H1 (cell line): ENCODE measurements around the gene SLC38A8. TPM values are rescaled to one million over a fixed set of nuclear protein-coding genes. Genes with fewer than 3 reads are reported as not detected.

Experiments
- CTCF ChIA-PET: fragments of 300-600 bp; sonication (Branson Sonifier 250); formaldehyde crosslinking; loops from one replicate; lab custom pipeline; 2021; ENCODE audit not compliant: partially characterized antibody; lab: Charles Lee
- POLR2A ChIA-PET: fragments of 300-600 bp; sonication (Branson Sonifier 250); formaldehyde crosslinking; loops from one replicate; lab custom pipeline; 2021; ENCODE audit warnings: inconsistent platforms; ENCODE audit not compliant: partially characterized antibody; lab: Charles Lee
- DNase-seq, 2 experiments: peaks; one replicate each; pipeline versions ENCODE4 v3.0.0 to v3.0.0-alpha.2; 2010 to 2022; ENCODE audit warnings: low spot score in 2 of 2, low read depth in 1 of 2, mixed read lengths in 1 of 2
- FAIRE-seq: peaks from 2 replicates; lab custom pipeline; 2011; peaks lifted over from hg19 to GRCh38; lab: Jason Lieb, UNC
- H2AFZ ChIP-seq: 2 replicates; pipeline ENCODE4 v1.8.1; 2012; ENCODE audit warnings: low read length, inconsistent platforms
- H2AK5ac ChIP-seq: 2 replicates; pipeline ENCODE4 v1.6.1; 2013; ENCODE audit warnings: low read depth, low read length
- H2BK120ac ChIP-seq: replicated peaks from 2 replicates; pipeline ENCODE3; 2013; ENCODE audit warnings: low read depth, low read length, inconsistent platforms
- H2BK12ac ChIP-seq: 2 replicates; pipeline ENCODE4 v1.6.1; 2013; ENCODE audit warnings: low read depth, low read length
- H2BK15ac ChIP-seq: 2 replicates; pipeline ENCODE4 v1.6.1; 2013; ENCODE audit warnings: low read length
- H2BK20ac ChIP-seq: 2 replicates; pipeline ENCODE4 v1.6.1; 2013; ENCODE audit warnings: low read length
- H2BK5ac ChIP-seq: 2 replicates; pipeline ENCODE4 v1.6.1; 2013; ENCODE audit warnings: low read depth, low read length
- H3K14ac ChIP-seq: 2 replicates; pipeline ENCODE4 v1.6.1; 2013; ENCODE audit warnings: inconsistent platforms; ENCODE audit not compliant: insufficient read length
- H3K18ac ChIP-seq: 2 replicates; pipeline ENCODE4 v1.6.1; 2013; ENCODE audit warnings: low read length; ENCODE audit errors: extremely low read depth
- H3K23ac ChIP-seq: 2 replicates; pipeline ENCODE4 v1.6.1; 2013; ENCODE audit warnings: inconsistent platforms; ENCODE audit not compliant: insufficient read length
- H3K23me2 ChIP-seq: 2 replicates; pipeline ENCODE4 v1.6.1; 2013; ENCODE audit warnings: low read depth, low read length
- H3K27ac ChIP-seq: 2 replicates; pipeline ENCODE4 v1.6.1; 2011; ENCODE audit warnings: low read depth, low read length, inconsistent platforms
- H3K27me3 ChIP-seq, 4 experiments: replicated peaks in 1 of 4; 1 replicate in 1 of 4; 2 replicates in 3 of 4; pipeline versions ENCODE4 v1.6.1 to v1.8.1; 2011 to 2013; ENCODE audit warnings: low read length in 3 of 4, mild to moderate bottlenecking in 3 of 4, inconsistent platforms in 2 of 4, mixed read lengths in 2 of 4, moderate library complexity in 1 of 4; ENCODE audit not compliant: control insufficient read depth in 3 of 4, insufficient read depth in 3 of 4; ENCODE audit errors: extremely low read depth in 1 of 4
- H3K36me3 ChIP-seq, 4 experiments: 2 replicates each; pipeline versions ENCODE4 v1.6.1 to v1.8.1; 2011 to 2013; ENCODE audit warnings: mild to moderate bottlenecking in 4 of 4, low read length in 3 of 4, moderate library complexity in 2 of 4, control low read depth in 1 of 4, inconsistent platforms in 1 of 4; ENCODE audit not compliant: insufficient read depth in 4 of 4, control insufficient read depth in 2 of 4
- H3K4ac ChIP-seq: replicated peaks from 2 replicates; pipeline ENCODE3; 2013; ENCODE audit warnings: low read length, low read depth, mixed read lengths, inconsistent platforms; ENCODE audit not compliant: insufficient read length
- H3K4me1 ChIP-seq, 4 experiments: replicated peaks in 1 of 4; 1 replicate in 1 of 4; 2 replicates in 3 of 4; pipeline versions ENCODE4 v1.6.1 to v1.8.1; 2011 to 2013; ENCODE audit warnings: low read length in 3 of 4, inconsistent platforms in 2 of 4, mixed read lengths in 1 of 4; ENCODE audit not compliant: insufficient read depth in 4 of 4, control insufficient read depth in 3 of 4
- H3K4me2 ChIP-seq, 2 experiments: 2 replicates each; pipeline versions ENCODE4 v1.6.1 to v1.8.1; 2011 to 2013; ENCODE audit warnings: low read depth in 2 of 2, low read length in 2 of 2, control low read depth in 1 of 2, inconsistent platforms in 1 of 2, mild to moderate bottlenecking in 1 of 2; ENCODE audit not compliant: insufficient read depth in 1 of 2
- H3K4me3 ChIP-seq, 4 experiments: fragments of 200-600, 300-600 bp in 1 of 4; sonication (generic), shearing (Covaris generic), sonication (Bioruptor Twin) in 1 of 4; 2 replicates each; pipeline versions ENCODE4 v1.5.1 to v1.8.1; 2011 to 2016; ENCODE audit warnings: low read length in 4 of 4, low read depth in 3 of 4, control low read depth in 2 of 4, inconsistent platforms in 2 of 4, mild to moderate bottlenecking in 2 of 4, mixed read lengths in 1 of 4, moderate library complexity in 1 of 4; ENCODE audit not compliant: insufficient read depth in 2 of 4; ENCODE audit errors: extremely low read depth in 1 of 4
- H3K56ac ChIP-seq: replicated peaks from 2 replicates; pipeline ENCODE3; 2013; ENCODE audit warnings: low read depth, mild to moderate bottlenecking, mixed read lengths, low read length, inconsistent platforms; ENCODE audit not compliant: insufficient read length
- H3K79me1 ChIP-seq: 2 replicates; pipeline ENCODE4 v1.6.1; 2013; ENCODE audit warnings: low read depth, low read length, control low read depth
- H3K79me2 ChIP-seq, 2 experiments: 2 replicates each; pipeline versions ENCODE4 v1.6.1 to v1.8.1; 2012 to 2013; ENCODE audit warnings: low read length in 2 of 2, mild to moderate bottlenecking in 2 of 2, inconsistent platforms in 1 of 2; ENCODE audit not compliant: insufficient read depth in 2 of 2, control insufficient read depth in 1 of 2
- H3K9ac ChIP-seq, 4 experiments: replicated peaks in 1 of 4; 1 replicate in 1 of 4; 2 replicates in 3 of 4; pipeline versions ENCODE4 v1.6.1 to v1.8.1; 2011 to 2013; ENCODE audit warnings: low read depth in 3 of 4, low read length in 3 of 4, control low read depth in 2 of 4, mild to moderate bottlenecking in 2 of 4, moderate library complexity in 2 of 4, inconsistent platforms in 1 of 4; ENCODE audit errors: extremely low read depth in 1 of 4
- H3K9me3 ChIP-seq, 2 experiments: 2 replicates each; pipeline versions ENCODE4 v1.6.1 to v1.8.1; 2012 to 2013; ENCODE audit warnings: mild to moderate bottlenecking in 2 of 2, moderate library complexity in 2 of 2, control low read depth in 1 of 2, inconsistent platforms in 1 of 2, low read depth in 1 of 2, low read length in 1 of 2, mixed read lengths in 1 of 2; ENCODE audit not compliant: insufficient read depth in 2 of 2
- H4K20me1 ChIP-seq, 2 experiments: replicated peaks in 1 of 2; 2 replicates each; pipeline versions ENCODE3 to v1.8.1; 2011 to 2013; ENCODE audit warnings: inconsistent platforms in 2 of 2, low read length in 2 of 2, mild to moderate bottlenecking in 1 of 2; ENCODE audit not compliant: insufficient read depth in 2 of 2, control insufficient read depth in 1 of 2
- H4K5ac ChIP-seq: 2 replicates; pipeline ENCODE4 v1.6.1; 2013; ENCODE audit warnings: low read length, low read depth, mixed read lengths, inconsistent platforms; ENCODE audit not compliant: insufficient read length
- H4K8ac ChIP-seq: 2 replicates; pipeline ENCODE4 v1.8.0; 2013; ENCODE audit warnings: mild to moderate bottlenecking, moderate library complexity, low read length, inconsistent platforms; ENCODE audit not compliant: insufficient read depth; ENCODE audit errors: extremely low read depth
- H4K91ac ChIP-seq: replicated peaks from 2 replicates; pipeline ENCODE3; 2013; ENCODE audit warnings: low read length, mixed read lengths, inconsistent platforms; ENCODE audit not compliant: insufficient read length
- CREB1 ChIP-seq: IDR thresholded peaks from 2 replicates; pipeline ENCODE4 v1.6.1; 2012; ENCODE audit warnings: inconsistent platforms
- FOSL1 ChIP-seq: IDR thresholded peaks from 2 replicates; pipeline ENCODE4 v1.6.1; 2011; ENCODE audit warnings: mild to moderate bottlenecking, low read depth, low read length, moderate library complexity; ENCODE audit not compliant: insufficient read depth
- HDAC2 ChIP-seq, 2 experiments: fragments of 300-600 bp in 1 of 2; sonication (generic) in 1 of 2; IDR thresholded peaks; 2 replicates each; pipeline ENCODE4 v1.6.1; 2011 to 2012; ENCODE audit warnings: low read depth in 2 of 2, low read length in 2 of 2, mild to moderate bottlenecking in 2 of 2, moderate library complexity in 2 of 2, borderline replicate concordance in 1 of 2, inconsistent platforms in 1 of 2
- MAFK ChIP-seq: IDR thresholded peaks from 2 replicates; pipeline ENCODE4 v1.6.1; 2012; ENCODE audit warnings: low read depth, mild to moderate bottlenecking, improper control_type of control experiment, low read length
- MAX ChIP-seq: IDR thresholded peaks from 2 replicates; pipeline ENCODE4 v1.6.1; 2012; ENCODE audit warnings: inconsistent platforms
- TAF7 ChIP-seq: optimal IDR thresholded peaks from 2 replicates; pipeline ENCODE3; 2011; ENCODE audit warnings: low read depth, mild to moderate bottlenecking, inconsistent platforms, low read length, moderate library complexity, borderline replicate concordance
- TEAD4 ChIP-seq: IDR thresholded peaks from 2 replicates; pipeline ENCODE4 v1.6.1; 2012; ENCODE audit warnings: low read depth, low read length, inconsistent platforms, mixed read lengths
- WGBS, 2 experiments: shearing (Covaris generic) in 1 of 2; methylation state at CpG; one replicate each; pipeline versions ENCODE4 v1.1.6 to v1.1.7; 2013 to 2015; ENCODE audit warnings: low lambda C conversion rate in 2 of 2, mixed read lengths in 2 of 2, inconsistent platforms in 1 of 2, low coverage in 1 of 2, missing lambda C conversion rate in 1 of 2; ENCODE audit not compliant: insufficient replicate concordance in 2 of 2, insufficient coverage in 1 of 2, insufficient read length in 1 of 2; ENCODE audit errors: extremely low coverage in 1 of 2, missing lambda C conversion rate in 1 of 2; 5-methylcytosine and 5-hydroxymethylcytosine counted together
- polyA plus RNA-seq, 7 experiments: library from polyadenylated mRNA; depleted of rRNA in 3 of 7; stranded (reverse) in 5 of 7; unstranded in 2 of 7; fragments of >200 nt in 5 of 7; fragments of 200-250 nt in 2 of 7; gene quantifications; 1 replicate in 5 of 7; 2 replicates in 1 of 7; 4 replicates in 1 of 7; pipeline versions ENCODE4 v1.2.1 to v1.2.3, GENCODE V29; 2011 to 2013; ENCODE audit warnings: missing spikeins in 2 of 7, mixed read lengths in 2 of 7
- total RNA-seq: library from RNA; stranded (reverse); fragmentation: NEBNext Ultra II Directional; extraction: Animal tissue kit (Norgen Biotek cat#: 25700); gene quantifications from 2 replicates; pipeline ENCODE4 v1.2.1, GENCODE V29; 2021

SLC38A8 gene
- total and polyA plus RNA-seq, 2 of the 8 experiments (the other 6 are each of a cell fraction or from before 2014, with no cell fraction given), result 0.08 TPM; not detected in 1

GRCh38 chr16:84014570-84015327, 27.8 kb downstream of the SLC38A8 start:
- H2AFZ ChIP-seq, result no peak overlapping the region
- H3K36me3 ChIP-seq, result no peaks in the 10 kb centered on the region
- H3K4me3 ChIP-seq, result peak overlapping the region in 1 of 4 experiments; percentile 26; a peak in 1 of 8 replicates
- peak overlapping the region; percentile 45; the same call in 1 of the 2 replicates for H4K8ac ChIP-seq
- H4K5ac ChIP-seq, result no peak overlapping the region
- H3K56ac ChIP-seq, result no peak overlapping the region
- H2BK120ac ChIP-seq, result no peak overlapping the region
- WGBS, 2 experiments, result 82% methylated on average over 14 of the region's 14 CpGs; no CpG with 5 or more reads in 1 of the 2 experiments
- DNase-seq (no peak), FAIRE-seq (no peak)
- 0 out of 2 replicates have a peak overlapping the region, but pooled peaks have one; percentile 40 for H2BK15ac ChIP-seq
- no peaks in the 10 kb centered on the region for H3K79me1 ChIP-seq
- H3K27ac ChIP-seq, result no peak overlapping the region
- no peaks in the 10 kb centered on the region for H4K20me1 ChIP-seq
- peak overlapping the region in 1 of 2 experiments; percentile 32; a peak in 2 of 4 replicates for H3K4me2 ChIP-seq
- no peak overlapping the region for H2BK12ac ChIP-seq
- no peaks in the 10 kb centered on the region; a peak in 1 of 4 replicates for H3K9me3 ChIP-seq
- no peak overlapping the region for H2AK5ac ChIP-seq
- H3K23me2 ChIP-seq, result no peaks in the 10 kb centered on the region
- CTCF ChIA-PET, result interaction anchor here (0.6 to 2.8 kb wide), 13 partner anchors 8 to 61 kb away, joined by 3 to 12 read pairs (median 4); no protein-coding TSS in a partner anchor
- no peak overlapping the region for H2BK20ac ChIP-seq
- no peak overlapping the region for H4K91ac ChIP-seq
- H3K4ac ChIP-seq, result no peak overlapping the region
- no peak for TF ChIP-seq TAF7
- TF ChIP-seq HDAC2 (IDR thresholded peaks at IDR 0.05; ENCODE audit: borderline replicate concordance in 1 of 2, low read depth in 2 of 2, low read length in 2 of 2), result no peak
- TF ChIP-seq TEAD4, result no peak
- TF ChIP-seq FOSL1, result no peak
- TF ChIP-seq CREB1, result no peak
- no peak for TF ChIP-seq MAFK
- TF ChIP-seq MAX, result 0 out of 2 replicates have a peak, but pooled peaks have one; percentile 28
- H3K18ac ChIP-seq, result 0 out of 2 replicates have a peak overlapping the region, but pooled peaks have one; percentile 38
- no peak overlapping the region for H2BK5ac ChIP-seq
- H3K79me2 ChIP-seq, result no peaks in the 10 kb centered on the region
- H3K4me1 ChIP-seq, result no peaks in the 10 kb centered on the region; a peak in 1 of 7 replicates
- POLR2A ChIA-PET, result interaction anchor here (1.2 to 1.6 kb wide), 3 partner anchors 19 to 61 kb away, joined by 3 to 4 read pairs (median 3); no protein-coding TSS in a partner anchor
- no peak overlapping the region for H3K14ac ChIP-seq
- H3K9ac ChIP-seq, result no peak overlapping the region
- no peaks in the 10 kb centered on the region for H3K27me3 ChIP-seq
- H3K23ac ChIP-seq, result no peak overlapping the region
